ENCODE results near the gene SELP.
A peak's percentile ranks its signal among the peaks of the same experiment; 100 is the strongest.

The SELP gene

GRCh38 chr1:169563019-169563615, 66.8 kb downstream of the SELP start:
- no CpG with 5 or more reads among the region's 1 CpG for WGBS (ENCODE audit: extremely low coverage, insufficient coverage, low lambda C conversion rate)

GRCh38 chr1:169561692-169562091, 68.2 kb downstream of the SELP start:
- H3K79me2 ChIP-seq (ENCODE audit: control insufficient read depth, insufficient read depth, low read length), result no peaks in the 10 kb centered on the region
- H2BK15ac ChIP-seq (replicated peaks; ENCODE audit: low read depth), result no peak overlapping the region
- no peak overlapping the region for H3K9ac ChIP-seq (ENCODE audit: low read length)
- no peaks in the 10 kb centered on the region for H3K36me3 ChIP-seq (ENCODE audit: control insufficient read depth, insufficient read depth, low read length)
- no peak overlapping the region for H3K4ac ChIP-seq (ENCODE audit: low read depth, low read length)
- no peak overlapping the region for H4K8ac ChIP-seq (ENCODE audit: low read depth, low read length)
- H2BK5ac ChIP-seq (ENCODE audit: low read length), result no peak overlapping the region
- H3K23ac ChIP-seq (ENCODE audit: low read length), result no peak overlapping the region
- H3K4me1 ChIP-seq (ENCODE audit: control insufficient read depth, low read depth, low read length), result no peaks in the 10 kb centered on the region
- H3K79me1 ChIP-seq (ENCODE audit: low read length), result no peaks in the 10 kb centered on the region
- no peak overlapping the region for H3K56ac ChIP-seq (ENCODE audit: low read length)
- WGBS (ENCODE audit: extremely low coverage, insufficient coverage, low lambda C conversion rate), result no CpG with 5 or more reads among the region's 1 CpG
- no peak overlapping the region for H3K27ac ChIP-seq (ENCODE audit: low read depth, low read length)
- no peak overlapping the region for H3K18ac ChIP-seq (ENCODE audit: low read length)
- no peak for DNase-seq
- H3K27me3 ChIP-seq (ENCODE audit: insufficient read depth, low read length, poor library complexity), result no peaks in the 10 kb centered on the region
- H4K5ac ChIP-seq (ENCODE audit: low read length), result no peak overlapping the region
- H3K4me3 ChIP-seq (ENCODE audit: low read length), result no peak overlapping the region
- no peak overlapping the region for H3K4me2 ChIP-seq (ENCODE audit: low read length)
- H2AK5ac ChIP-seq (ENCODE audit: low read length), result no peak overlapping the region
- H2BK120ac ChIP-seq (ENCODE audit: low read depth, low read length), result no peak overlapping the region

More at GRCh38 chr1:169563019-169563615, 66.8 kb downstream of the SELP start:
- Histone ChIP-seq H2BK5ac (ENCODE audit: low read length) (no peak overlapping the region), H3K23ac (ENCODE audit: low read length) (no peak overlapping the region), H4K8ac (ENCODE audit: low read depth, low read length) (no peak overlapping the region), H3K9ac (ENCODE audit: low read length) (no peak overlapping the region), H2BK120ac (ENCODE audit: low read depth, low read length) (no peak overlapping the region), H3K4me3 (ENCODE audit: low read length) (no peak overlapping the region), H3K4me2 (ENCODE audit: low read length) (no peak overlapping the region), H3K27me3 (ENCODE audit: insufficient read depth, low read length, poor library complexity) (no peaks in the 10 kb centered on the region), H3K18ac (ENCODE audit: low read length) (no peak overlapping the region), H3K56ac (ENCODE audit: low read length) (no peak overlapping the region), H2BK15ac (replicated peaks; ENCODE audit: low read depth) (no peak overlapping the region), H3K27ac (ENCODE audit: low read depth, low read length) (no peak overlapping the region), H4K5ac (ENCODE audit: low read length) (no peak overlapping the region), H3K36me3 (ENCODE audit: control insufficient read depth, insufficient read depth, low read length) (no peaks in the 10 kb centered on the region), H2AK5ac (ENCODE audit: low read length) (no peak overlapping the region), H3K79me1 (ENCODE audit: low read length) (no peaks in the 10 kb centered on the region), H3K4ac (ENCODE audit: low read depth, low read length) (no peak overlapping the region), H3K79me2 (ENCODE audit: control insufficient read depth, insufficient read depth, low read length) (no peaks in the 10 kb centered on the region), H3K4me1 (ENCODE audit: control insufficient read depth, low read depth, low read length) (no peaks in the 10 kb centered on the region)
- DNase-seq, result no peak

GRCh38 chr1:169557131-169557530, 72.8 kb downstream of the SELP start:
- Histone ChIP-seq H3K79me1 (ENCODE audit: low read length) (no peaks in the 10 kb centered on the region), H2BK15ac (replicated peaks; ENCODE audit: low read depth) (no peak overlapping the region), H3K79me2 (ENCODE audit: control insufficient read depth, insufficient read depth, low read length) (no peaks in the 10 kb centered on the region), H3K36me3 (ENCODE audit: control insufficient read depth, insufficient read depth, low read length) (no peaks in the 10 kb centered on the region), H2BK5ac (ENCODE audit: low read length) (no peak overlapping the region), H3K27me3 (ENCODE audit: insufficient read depth, low read length, poor library complexity) (no peaks in the 10 kb centered on the region), H3K4me3 (ENCODE audit: low read length) (no peak overlapping the region), H3K27ac (ENCODE audit: low read depth, low read length) (no peak overlapping the region), H3K4ac (ENCODE audit: low read depth, low read length) (no peak overlapping the region), H3K4me1 (ENCODE audit: control insufficient read depth, low read depth, low read length) (no peaks in the 10 kb centered on the region), H3K23ac (ENCODE audit: low read length) (no peak overlapping the region), H4K5ac (ENCODE audit: low read length) (no peak overlapping the region), H3K9ac (ENCODE audit: low read length) (no peak overlapping the region), H4K8ac (ENCODE audit: low read depth, low read length) (no peak overlapping the region), H3K4me2 (ENCODE audit: low read length) (no peak overlapping the region), H2AK5ac (ENCODE audit: low read length) (no peak overlapping the region), H2BK120ac (ENCODE audit: low read depth, low read length) (no peak overlapping the region), H3K18ac (ENCODE audit: low read length) (no peak overlapping the region), H3K56ac (ENCODE audit: low read length) (no peak overlapping the region)
- no CpG with 5 or more reads among the region's 5 CpGs for WGBS (ENCODE audit: extremely low coverage, insufficient coverage, low lambda C conversion rate)
- DNase-seq, result no peak

DNA sequence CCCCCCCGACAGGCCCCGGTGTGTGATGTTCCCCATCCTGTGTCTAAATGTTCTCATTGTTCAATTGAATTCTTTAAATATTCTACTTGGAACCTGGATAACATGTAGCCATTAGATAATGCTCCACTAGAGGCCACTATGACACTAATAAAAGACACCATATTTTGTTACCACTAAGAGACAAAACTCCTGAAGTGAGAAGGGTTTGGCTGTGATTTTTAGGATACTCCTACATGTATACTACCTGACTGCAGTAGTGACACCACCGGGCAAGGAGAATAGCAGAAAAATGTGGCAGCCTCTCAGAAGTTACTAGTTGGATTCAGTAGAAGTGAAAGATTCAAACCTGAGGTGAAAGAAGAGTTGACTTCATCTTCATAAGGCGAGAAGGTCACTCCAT, 79.6 kb downstream of the SELP start:
- no peaks in the 10 kb centered on the region for H3K4me1 ChIP-seq (ENCODE audit: control insufficient read depth, low read depth, low read length)
- no peaks in the 10 kb centered on the region for H3K79me2 ChIP-seq (ENCODE audit: control insufficient read depth, insufficient read depth, low read length)
- no peak overlapping the region for H3K56ac ChIP-seq (ENCODE audit: low read length)
- H2BK5ac ChIP-seq (ENCODE audit: low read length), result no peak overlapping the region
- H3K36me3 ChIP-seq (ENCODE audit: control insufficient read depth, insufficient read depth, low read length), result no peaks in the 10 kb centered on the region
- no peak overlapping the region for H3K18ac ChIP-seq (ENCODE audit: low read length)
- H2BK15ac ChIP-seq (replicated peaks; ENCODE audit: low read depth), result no peak overlapping the region
- H3K79me1 ChIP-seq (ENCODE audit: low read length), result no peaks in the 10 kb centered on the region
- peak; percentile 72 for DNase-seq
- H2AK5ac ChIP-seq (ENCODE audit: low read length), result no peak overlapping the region
- H3K4me2 ChIP-seq (ENCODE audit: low read length), result no peak overlapping the region
- H3K4ac ChIP-seq (ENCODE audit: low read depth, low read length), result no peak overlapping the region
- WGBS (ENCODE audit: extremely low coverage, insufficient coverage, low lambda C conversion rate), result no CpG with 5 or more reads among the region's 4 CpGs
- no peak overlapping the region for H3K9ac ChIP-seq (ENCODE audit: low read length)
- no peak overlapping the region for H4K8ac ChIP-seq (ENCODE audit: low read depth, low read length)
- H4K5ac ChIP-seq (ENCODE audit: low read length), result no peak overlapping the region
- H3K23ac ChIP-seq (ENCODE audit: low read length), result no peak overlapping the region
- H2BK120ac ChIP-seq (ENCODE audit: low read depth, low read length), result no peak overlapping the region
- no peaks in the 10 kb centered on the region for H3K27me3 ChIP-seq (ENCODE audit: insufficient read depth, low read length, poor library complexity)
- H3K27ac ChIP-seq (ENCODE audit: low read depth, low read length), result no peak overlapping the region
- no peak overlapping the region for H3K4me3 ChIP-seq (ENCODE audit: low read length)

GRCh38 chr1:169548282-169548681, 81.6 kb downstream of the SELP start:
- Histone ChIP-seq H2AK5ac (ENCODE audit: low read length) (no peak overlapping the region), H3K56ac (ENCODE audit: low read length) (no peak overlapping the region), H3K18ac (ENCODE audit: low read length) (no peak overlapping the region), H3K79me2 (ENCODE audit: control insufficient read depth, insufficient read depth, low read length) (no peaks in the 10 kb centered on the region), H3K23ac (ENCODE audit: low read length) (no peak overlapping the region), H4K8ac (ENCODE audit: low read depth, low read length) (no peak overlapping the region), H2BK5ac (ENCODE audit: low read length) (no peak overlapping the region), H2BK15ac (replicated peaks; ENCODE audit: low read depth) (no peak overlapping the region), H3K27ac (ENCODE audit: low read depth, low read length) (no peak overlapping the region), H3K4me3 (ENCODE audit: low read length) (no peak overlapping the region), H3K9ac (ENCODE audit: low read length) (no peak overlapping the region), H3K4me1 (ENCODE audit: control insufficient read depth, low read depth, low read length) (no peaks in the 10 kb centered on the region), H3K4me2 (ENCODE audit: low read length) (no peak overlapping the region), H3K27me3 (ENCODE audit: insufficient read depth, low read length, poor library complexity) (no peaks in the 10 kb centered on the region), H2BK120ac (ENCODE audit: low read depth, low read length) (no peak overlapping the region), H3K79me1 (ENCODE audit: low read length) (no peaks in the 10 kb centered on the region), H3K36me3 (ENCODE audit: control insufficient read depth, insufficient read depth, low read length) (no peaks in the 10 kb centered on the region), H4K5ac (ENCODE audit: low read length) (no peak overlapping the region), H3K4ac (ENCODE audit: low read depth, low read length) (no peak overlapping the region)
- DNase-seq, result no peak
- no CpG with 5 or more reads among the region's 2 CpGs for WGBS (ENCODE audit: extremely low coverage, insufficient coverage, low lambda C conversion rate)

All from mesendoderm (in vitro differentiated cells).